ES-I3 (cell line): ENCODE measurements around the gene HIP1.
"Not testable (repeated sequence)": the region's sequence is repeated elsewhere in the genome, so short reads cannot be mapped to it uniquely, and the experiment has no call there.

Source experiments
- H3K36me3 ChIP-seq: 2 replicates; pipeline ENCODE4 v1.6.1; 2013; ENCODE audit warnings: mild to moderate bottlenecking, low read length, control low read depth, moderate library complexity; ENCODE audit not compliant: insufficient read depth
- H3K4me1 ChIP-seq: 2 replicates; pipeline ENCODE4 v1.6.1; 2013; ENCODE audit warnings: mild to moderate bottlenecking, control low read depth, low read length; ENCODE audit not compliant: insufficient read depth
- H3K9ac ChIP-seq: 2 replicates; pipeline ENCODE4 v1.6.1; 2013; ENCODE audit warnings: low read depth, mild to moderate bottlenecking, low read length, moderate library complexity
- H3K9me3 ChIP-seq: 2 replicates; pipeline ENCODE4 v1.6.1; 2013; ENCODE audit warnings: mild to moderate bottlenecking, low read length, moderate library complexity; ENCODE audit not compliant: control insufficient read depth, insufficient read depth

HIP1 gene

GRCh38 chr7:75623390-75624133, 115.2 kb downstream of the HIP1 start:
- peaks cover 3% of the 10 kb centered on the region; the same call in 1 of the 2 replicates for H3K36me3 ChIP-seq
- no peak overlapping the region for H3K9ac ChIP-seq
- peaks cover 7% of the 10 kb centered on the region; the same call in 1 of the 2 replicates for H3K4me1 ChIP-seq
- H3K9me3 ChIP-seq, result peaks cover 9% of the 10 kb centered on the region

GRCh38 chr7:75621124-75621523, 117.6 kb downstream of the HIP1 start:
- Histone ChIP-seq H3K4me1 (peaks cover 7% of the 10 kb centered on the region; the same call in 1 of the 2 replicates), H3K9ac (no peak overlapping the region), H3K36me3 (no peaks in the 10 kb centered on the region; the same call in 1 of the 2 replicates), H3K9me3 (no peaks in the 10 kb centered on the region)

- H3K9me3 ChIP-seq, result no peaks in the 10 kb centered on the region
Observed at GRCh38 chr7:75619636-75620035, 119.1 kb downstream of the HIP1 start.

GRCh38 chr7:75617634-75618234, 121.0 kb downstream of the HIP1 start:
- H3K36me3 ChIP-seq, result no peaks in the 10 kb centered on the region
- H3K9ac ChIP-seq, result no peak overlapping the region
- H3K4me1 ChIP-seq, result no peaks in the 10 kb centered on the region
- no peaks in the 10 kb centered on the region for H3K9me3 ChIP-seq

More at GRCh38 chr7:75619636-75620035, 119.1 kb downstream of the HIP1 start:
- no peaks in the 10 kb centered on the region for H3K36me3 ChIP-seq
- peaks cover 7% of the 10 kb centered on the region; the same call in 1 of the 2 replicates for H3K4me1 ChIP-seq
- H3K9ac ChIP-seq, result no peak overlapping the region

- Histone ChIP-seq H3K36me3 (no peaks in the 10 kb centered on the region), H3K9me3 (no peaks in the 10 kb centered on the region), H3K9ac (no peak overlapping the region), H3K4me1 (no peaks in the 10 kb centered on the region; the same call in 1 of the 2 replicates)
Observed at GRCh38 chr7:75616421-75617167, 122.1 kb downstream of the HIP1 start.

- Histone ChIP-seq H3K36me3 (no peaks in the 10 kb centered on the region), H3K9me3 (no peaks in the 10 kb centered on the region), H3K4me1 (no peaks in the 10 kb centered on the region; the same call in 1 of the 2 replicates), H3K9ac (no peak overlapping the region)
Observed at GRCh38 chr7:75614401-75614800, 124.3 kb downstream of the HIP1 start.

GRCh38 chr7:75613351-75613750, 125.4 kb downstream of the HIP1 start:
- no peaks in the 10 kb centered on the region for H3K36me3 ChIP-seq
- H3K4me1 ChIP-seq, result no peaks in the 10 kb centered on the region; the same call in 1 of the 2 replicates
- no peak overlapping the region for H3K9ac ChIP-seq
- no peaks in the 10 kb centered on the region for H3K9me3 ChIP-seq

GRCh38 chr7:75611557-75612178, 127.1 kb downstream of the HIP1 start:
- Histone ChIP-seq H3K4me1 (no peaks in the 10 kb centered on the region; the same call in 1 of the 2 replicates), H3K36me3 (no peaks in the 10 kb centered on the region), H3K9ac (peak overlapping the region; percentile 24; the same call in 1 of the 2 replicates), H3K9me3 (no peaks in the 10 kb centered on the region)

GRCh38 chr7:75609416-75609815, 129.3 kb downstream of the HIP1 start:
- H3K9me3 ChIP-seq, H3K9ac ChIP-seq, H3K36me3 ChIP-seq, H3K4me1 ChIP-seq: not testable (repeated sequence)

- Histone ChIP-seq H3K4me1 (peaks cover 6% of the 10 kb centered on the region; the same call in 1 of the 2 replicates), H3K36me3 (no peaks in the 10 kb centered on the region), H3K9me3 (no peaks in the 10 kb centered on the region), H3K9ac (no peak overlapping the region)
Observed at GRCh38 chr7:75608451-75609122, 130.2 kb downstream of the HIP1 start.

- Histone ChIP-seq H3K9ac (no peak overlapping the region), H3K4me1 (peaks cover 6% of the 10 kb centered on the region; the same call in 1 of the 2 replicates), H3K36me3 (no peaks in the 10 kb centered on the region), H3K9me3 (no peaks in the 10 kb centered on the region)
Observed at GRCh38 chr7:75604408-75604807, 134.3 kb downstream of the HIP1 start.

GRCh38 chr7:75602831-75603230, 135.9 kb downstream of the HIP1 start:
- not testable (repeated sequence) for H3K9ac ChIP-seq, H3K9me3 ChIP-seq, H3K36me3 ChIP-seq
- peaks cover 13% of the 10 kb centered on the region for H3K4me1 ChIP-seq

- Histone ChIP-seq H3K4me1 (peaks cover 14% of the 10 kb centered on the region), H3K36me3 (no peaks in the 10 kb centered on the region; the same call in 1 of the 2 replicates), H3K9me3 (no peaks in the 10 kb centered on the region), H3K9ac (no peak overlapping the region)
Observed at GRCh38 chr7:75601539-75601938, 137.2 kb downstream of the HIP1 start.

- not testable (repeated sequence) for H3K36me3 ChIP-seq, H3K9ac ChIP-seq, H3K9me3 ChIP-seq
- H3K4me1 ChIP-seq, result peaks cover 14% of the 10 kb centered on the region
Observed at GRCh38 chr7:75600748-75601147, 138.0 kb downstream of the HIP1 start.
